ENCODE results near the gene SAMD3.

Gene SAMD3

DNA sequence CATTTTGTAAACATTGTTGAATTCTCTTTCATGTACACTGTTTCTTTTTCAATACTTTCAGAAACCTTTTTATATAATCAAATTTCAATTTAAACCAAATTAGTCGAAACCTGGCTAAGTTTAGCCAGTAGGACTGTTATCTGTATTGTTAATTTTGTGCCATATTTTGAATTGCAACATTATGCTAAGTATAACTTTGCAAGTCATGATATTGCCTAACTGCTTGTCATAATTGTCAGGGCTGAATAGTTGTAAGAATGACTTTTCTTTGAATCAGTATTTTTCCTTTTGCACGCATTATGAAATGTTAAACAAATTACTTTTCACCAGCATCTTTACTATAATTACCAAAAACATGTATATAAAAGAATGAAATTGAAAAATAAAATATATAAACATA, 82.7 kb downstream of the SAMD3 start:
- DNase-seq (ENCODE audit: low read depth, low spot score), result no peak
- POLR2A ChIA-PET, result no interaction called here
- no peak overlapping the region for H3K4me3 ChIP-seq (ENCODE audit: low read depth, low read length)
- no peak for TF ChIP-seq CTCF (IDR thresholded peaks at IDR 0.05; ENCODE audit: insufficient read depth, low read length, missing control alignments)
- CTCF ChIA-PET, result interaction anchor here (1.1 kb wide), 1 partner anchor 23 kb away, joined by 3 read pairs; no protein-coding TSS in a partner anchor

- no peak for DNase-seq (ENCODE audit: low read depth, low spot score)
- ChIA-PET CTCF (no interaction called here), POLR2A (no interaction called here)
- H3K4me3 ChIP-seq (ENCODE audit: low read depth, low read length), result no peak overlapping the region
- TF ChIP-seq CTCF (IDR thresholded peaks at IDR 0.05; ENCODE audit: insufficient read depth, low read length, missing control alignments), result no peak
These were observed 83.9 kb downstream of the SAMD3 start for GRCh38 chr6:130138909-130139242.

- POLR2A ChIA-PET, result no interaction called here
- DNase-seq (ENCODE audit: low read depth, low spot score), result no peak
- no peak overlapping the region for H3K4me3 ChIP-seq (ENCODE audit: low read depth, low read length)
- CTCF ChIA-PET, result no interaction called here
- TF ChIP-seq CTCF (IDR thresholded peaks at IDR 0.05; ENCODE audit: insufficient read depth, low read length, missing control alignments), result no peak
These were observed 84.4 kb downstream of the SAMD3 start for GRCh38 chr6:130138116-130138908.

DNA sequence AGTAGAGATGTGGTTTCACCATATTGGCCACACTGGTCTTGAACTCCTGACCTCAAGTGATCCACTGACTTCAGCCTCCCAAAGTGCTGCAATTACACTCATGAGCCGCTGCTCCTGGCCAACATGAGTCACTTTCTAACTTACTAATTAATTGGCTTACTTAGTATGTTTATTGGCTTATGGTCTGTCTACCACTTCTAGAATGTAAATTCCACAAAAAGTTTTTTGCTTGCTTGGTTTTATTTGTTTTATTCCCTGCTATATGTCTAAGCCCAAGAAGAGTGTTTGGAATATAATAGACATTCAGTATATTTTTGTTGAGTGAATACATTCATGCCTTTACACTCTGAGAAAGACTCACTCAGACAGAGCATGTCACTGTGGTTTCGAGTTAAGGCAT, 86.0 kb downstream of the SAMD3 start:
- TF ChIP-seq CTCF (IDR thresholded peaks at IDR 0.05; ENCODE audit: insufficient read depth, low read length, missing control alignments), result no peak
- no peak overlapping the region for H3K4me3 ChIP-seq (ENCODE audit: low read depth, low read length)
- POLR2A ChIA-PET, result no interaction called here
- CTCF ChIA-PET, result no interaction called here
- no peak for DNase-seq (ENCODE audit: low read depth, low spot score)

DNA sequence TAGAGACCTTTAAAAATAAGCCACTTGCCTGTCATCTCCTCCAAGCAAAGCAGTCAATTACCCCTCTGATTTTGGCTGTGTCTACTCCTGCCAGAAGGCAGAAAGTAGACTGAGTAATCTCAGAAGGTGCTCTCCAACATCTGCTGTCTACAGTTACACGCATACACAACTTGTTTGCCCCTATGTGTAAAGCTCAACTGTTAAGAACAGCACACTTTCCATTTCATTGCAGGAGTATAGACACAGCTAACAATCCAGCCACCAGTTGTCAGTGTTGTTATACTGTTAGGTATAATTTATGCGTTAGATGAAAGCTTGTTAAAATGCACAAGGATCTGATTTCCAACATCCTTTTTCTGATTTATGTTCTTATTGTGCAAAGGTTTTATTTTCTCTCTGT, 88.2 kb downstream of the SAMD3 start:
- CTCF ChIA-PET, result no interaction called here
- POLR2A ChIA-PET, result no interaction called here

GRCh38 chr6:130132286-130132701, 90.5 kb downstream of the SAMD3 start:
- no peak for TF ChIP-seq CTCF (IDR thresholded peaks at IDR 0.05; ENCODE audit: insufficient read depth, low read length, missing control alignments)
- ChIA-PET CTCF (no interaction called here), POLR2A (no interaction called here)
- no peak for DNase-seq (ENCODE audit: low read depth, low spot score)
- no peak overlapping the region for H3K4me3 ChIP-seq (ENCODE audit: low read depth, low read length)

More for the DNA sequence above, 88.2 kb downstream of the SAMD3 start:
- TF ChIP-seq CTCF (IDR thresholded peaks at IDR 0.05; ENCODE audit: insufficient read depth, low read length, missing control alignments), result no peak
- no peak for DNase-seq (ENCODE audit: low read depth, low spot score)
- H3K4me3 ChIP-seq (ENCODE audit: low read depth, low read length), result no peak overlapping the region
